Measurements from ENCODE around the gene ZNRF1.

GRCh38 chr16:75106351-75107274, 107.8 kb downstream of the ZNRF1 start:
- no peak for TF ChIP-seq TCF7L2 (IDR thresholded peaks at IDR 0.05; ENCODE audit: low read depth, low read length)
- TF ChIP-seq CTCF (IDR thresholded peaks at IDR 0.05): no peak
